Adrenal gland (tissue), 12 donors: ENCODE measurements around the gene IL15. TPM values are rescaled to one million over a fixed set of nuclear protein-coding genes. Genes with fewer than 3 reads are reported as not detected.
A peak's percentile ranks its signal among the peaks of the same experiment; 100 is the strongest.

Experiments used
- DNase-seq, 7 donors: peaks; one replicate each; pipeline ENCODE4 v3.0.0-alpha.2; 2019 to 2020
- H3K27ac ChIP-seq, 5 donors: fragments of 200-600 bp; sonication (generic) in 4 of 5; 1 replicate in 3 of 5; 2 replicates in 2 of 5; pipeline versions ENCODE4 v1.5.1 to v1.8.0; 2016 to 2020; ENCODE audit warnings: mild to moderate bottlenecking in 1 of 5
- H3K27me3 ChIP-seq: fragments of 200-600 bp; 2 replicates; pipeline ENCODE4 v1.8.0; 2021
- H3K36me3 ChIP-seq, 2 donors: fragments of 200-600 bp; replicated peaks in 1 of 2; 1 replicate in 1 of 2; 2 replicates in 1 of 2; pipeline versions ENCODE4 v1.5.1 to v1.8.0; 2018 to 2022
- H3K4me1 ChIP-seq, 2 donors: fragments of 200-600 bp; replicated peaks in 1 of 2; 1 replicate in 1 of 2; 2 replicates in 1 of 2; pipeline versions ENCODE4 v1.5.1 to v1.8.0; 2018 to 2021
- H3K4me3 ChIP-seq, 4 donors: fragments of 200-600 bp; sonication (generic) in 3 of 4; one replicate each; pipeline ENCODE4 v1.5.1; 2016 to 2018
- H3K9me3 ChIP-seq, 3 donors: fragments of 200-600 bp; sonication (generic) in 1 of 3; replicated peaks in 1 of 3; 1 replicate in 2 of 3; 2 replicates in 1 of 3; pipeline versions ENCODE4 v1.5.1 to v1.8.0; 2016 to 2021
- CTCF ChIP-seq, 6 experiments: fragments of 450-650 bp in 4 of 6; fragments of 200-600 bp in 2 of 6; sonication (generic) in 1 of 6; IDR thresholded peaks; 1 replicate in 5 of 6; 2 replicates in 1 of 6; pipeline versions ENCODE4 v1.5.1 to v1.8.0; 2016 to 2021; ENCODE audit warnings: antibody characterized with exemption in 6 of 6, mild to moderate bottlenecking in 2 of 6, moderate library complexity in 1 of 6
- POLR2A ChIP-seq, 2 donors: fragments of 450-650 bp; IDR thresholded peaks; one replicate each; pipeline ENCODE4 v1.6.1; 2017; ENCODE audit warnings: antibody characterized with exemption in 2 of 2, mild to moderate bottlenecking in 2 of 2, moderate library complexity in 1 of 2
- WGBS, 4 donors: extraction: QIAGEN DNeasy Blood & Tissue Kit in 2 of 4; methylation state at CpG; one replicate each; pipeline versions ENCODE4 v1.1.5 to v1.1.7; 2013 to 2017; 5-methylcytosine and 5-hydroxymethylcytosine counted together
- intact Hi-C, 2 donors: fragments of 100-400 bp; cut with DNase I; formaldehyde crosslinking; loops; one replicate each; pipeline versions ENCODE4 v1.14.1 to v1.15.0; 2022 to 2023
- polyA plus RNA-seq, 3 donors: library from polyadenylated mRNA; stranded (reverse); fragments of 200-250 nt in 2 of 3; fragments of 350-450 nt in 1 of 3; fragmentation: Illumina TruSeq in 1 of 3; extraction: RNeasy Lipid Tissue Mini Kit (QIAGEN cat#74804) in 1 of 3; gene quantifications; one replicate each; pipeline ENCODE4 v1.2.3, GENCODE V29; 2013 to 2014
- total RNA-seq, 9 donors: library from RNA; depleted of rRNA in 4 of 9; stranded (reverse); fragments of >200 nt in 4 of 9; fragments of 120-200 nt in 1 of 9; fragmentation: NEBNext Ultra II Directional in 1 of 9; extraction: Animal tissue kit (Norgen Biotek cat#: 25700) in 1 of 9; gene quantifications; one replicate each; pipeline versions ENCODE4 v1.1.0 to v1.2.4, GENCODE V29; 2013 to 2023
- donor health status: healthy with polysubstance abuse.
- donor health status: Bipolar disorder and iron deficiency.
- donor health status: DM: yes; HTN: yes; CAD: no.
- donor health status: DM: no; HTN: no; CAD: no.
- donor health status: DM: no; HTN: no; CAD: no.
- donor health status: DM: yes; HTN: yes; CAD: no.

IL15 gene
- total and polyA plus RNA-seq, 12 donors: 0.94 to 8.9 (median 3.2) TPM

- H3K27ac ChIP-seq: peak overlapping the region in 4 of 5 donors; percentile 50 to 85 (median 80)
- DNase-seq: peak in 6 of 7 donors; percentile 41 to 53 (median 46)
- 2 to 8% (median 3%) methylated on average over 18 to 41 of the region's 41 CpGs for WGBS, 4 donors
- no peaks in the 10 kb centered on the region for H3K9me3 ChIP-seq
- peak overlapping the region; percentile 49 to 95 (median 78) for H3K4me3 ChIP-seq
- intact Hi-C loops: no loop called here
- no peaks in the 10 kb centered on the region for H3K27me3 ChIP-seq
- peaks cover 0 to 11% of the 10 kb centered on the region in 2 donors for H3K4me1 ChIP-seq
- TF ChIP-seq POLR2A (IDR thresholded peaks at IDR 0.05) (peak in 1 of 2 donors; percentile 37), CTCF (IDR thresholded peaks at IDR 0.05) (no peak)
- no peaks in the 10 kb centered on the region for H3K36me3 ChIP-seq
Observed at GRCh38 chr4:141636771-141637460, 533 bp downstream of the IL15 start.

DNA sequence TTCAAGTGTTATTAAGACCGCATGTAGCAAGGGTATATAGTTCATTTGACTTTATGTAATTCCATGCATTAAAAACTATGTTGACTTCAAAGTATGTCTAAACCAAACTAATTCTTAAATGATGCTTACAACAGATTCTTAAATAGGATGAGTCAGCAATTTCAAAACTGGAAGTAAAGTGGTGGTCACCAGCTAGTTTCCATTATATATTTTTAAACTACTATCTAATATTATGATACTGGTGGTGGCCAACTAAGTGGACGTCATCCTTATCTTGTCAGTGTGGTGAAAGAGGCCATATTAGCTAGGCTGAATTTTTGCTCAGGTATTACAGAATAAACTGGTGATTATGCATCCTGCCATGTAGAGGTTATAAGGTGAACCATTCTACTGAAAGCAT lies 1.2 kb downstream of the IL15 start:
- intact Hi-C loops: no loop called here
- peak overlapping the region in 3 of 5 donors; percentile 80 to 85 (median 81) for H3K27ac ChIP-seq
- TF ChIP-seq POLR2A (IDR thresholded peaks at IDR 0.05) (no peak), CTCF (IDR thresholded peaks at IDR 0.05) (no peak)
- peaks cover 3 to 14% of the 10 kb centered on the region in 2 donors for H3K4me1 ChIP-seq
- 42 to 60% (median 55%) methylated on average over 2 of the region's 2 CpGs for WGBS, 4 donors
- DNase-seq: no peak
- H3K27me3 ChIP-seq: no peaks in the 10 kb centered on the region
- no peaks in the 10 kb centered on the region for H3K36me3 ChIP-seq
- peak overlapping the region in 1 of 4 donors; percentile 95 for H3K4me3 ChIP-seq
- H3K9me3 ChIP-seq: no peaks in the 10 kb centered on the region

DNA sequence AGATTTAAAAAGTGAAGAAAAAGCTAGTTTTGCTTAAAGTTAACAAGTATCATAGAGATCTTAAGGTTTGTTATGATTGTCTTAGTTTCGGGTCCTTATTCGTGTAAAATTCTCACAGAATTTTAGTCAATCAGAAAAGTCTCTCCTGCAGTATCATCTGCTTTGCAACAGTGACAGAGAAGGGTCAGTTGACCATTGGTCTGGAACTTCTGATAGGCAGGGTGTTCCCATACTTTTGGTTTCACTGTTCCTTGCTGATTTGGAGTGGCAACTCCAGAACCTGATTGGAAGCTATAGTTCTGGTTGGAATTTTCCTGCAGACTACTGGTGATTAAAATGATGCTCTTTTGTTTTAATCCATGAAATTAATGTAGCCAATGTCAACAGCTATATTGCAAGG lies 1.8 kb downstream of the IL15 start:
- DNase-seq: no peak
- Histone ChIP-seq H3K36me3 (no peaks in the 10 kb centered on the region), H3K4me3 (no peak overlapping the region), H3K27me3 (no peaks in the 10 kb centered on the region), H3K4me1 (peaks cover 10 to 21% of the 10 kb centered on the region in 2 donors), H3K9me3 (no peaks in the 10 kb centered on the region), H3K27ac (no peak overlapping the region)
- 79 to 96% (median 89%) methylated on average over 2 of the region's 2 CpGs for WGBS, 4 donors
- TF ChIP-seq CTCF (IDR thresholded peaks at IDR 0.05) (no peak), POLR2A (IDR thresholded peaks at IDR 0.05) (no peak)
- intact Hi-C loops: no loop called here

- WGBS, 4 donors: 69 to 82% (median 75%) methylated on average over 3 of the region's 3 CpGs
- H3K4me1 ChIP-seq: peaks cover 13 to 29% of the 10 kb centered on the region in 2 donors
Observed at GRCh38 chr4:141640696-141641095, 4.3 kb downstream of the IL15 start.

More at GRCh38 chr4:141640696-141641095, 4.3 kb downstream of the IL15 start:
- no peaks in the 10 kb centered on the region for H3K27me3 ChIP-seq
- TF ChIP-seq POLR2A (IDR thresholded peaks at IDR 0.05) (no peak), CTCF (IDR thresholded peaks at IDR 0.05) (no peak)
- no peaks in the 10 kb centered on the region for H3K9me3 ChIP-seq
- H3K27ac ChIP-seq: peak overlapping the region in 1 of 5 donors; percentile 8
- intact Hi-C loops: no loop called here
- DNase-seq: no peak
- no peaks in the 10 kb centered on the region for H3K36me3 ChIP-seq
- no peak overlapping the region for H3K4me3 ChIP-seq
